NCI-H510A (cell line): ENCODE results near the gene FAM219B.
"Not testable (repeated sequence)": the region's sequence is repeated elsewhere in the genome, so short reads cannot be mapped to it uniquely, and the experiment has no call there.

Experiments used
- DNase-seq: peaks from one replicate; lab custom pipeline; 2025; lab: John Stamatoyannopoulos, UW

The FAM219B gene, protein sequence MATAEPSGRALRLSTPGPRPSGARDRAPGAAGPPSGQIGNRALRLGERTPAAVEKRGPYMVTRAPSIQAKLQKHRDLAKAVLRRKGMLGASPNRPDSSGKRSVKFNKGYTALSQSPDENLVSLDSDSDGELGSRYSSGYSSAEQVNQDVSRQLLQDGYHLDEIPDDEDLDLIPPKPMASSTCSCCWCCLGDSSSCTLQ

DNA sequence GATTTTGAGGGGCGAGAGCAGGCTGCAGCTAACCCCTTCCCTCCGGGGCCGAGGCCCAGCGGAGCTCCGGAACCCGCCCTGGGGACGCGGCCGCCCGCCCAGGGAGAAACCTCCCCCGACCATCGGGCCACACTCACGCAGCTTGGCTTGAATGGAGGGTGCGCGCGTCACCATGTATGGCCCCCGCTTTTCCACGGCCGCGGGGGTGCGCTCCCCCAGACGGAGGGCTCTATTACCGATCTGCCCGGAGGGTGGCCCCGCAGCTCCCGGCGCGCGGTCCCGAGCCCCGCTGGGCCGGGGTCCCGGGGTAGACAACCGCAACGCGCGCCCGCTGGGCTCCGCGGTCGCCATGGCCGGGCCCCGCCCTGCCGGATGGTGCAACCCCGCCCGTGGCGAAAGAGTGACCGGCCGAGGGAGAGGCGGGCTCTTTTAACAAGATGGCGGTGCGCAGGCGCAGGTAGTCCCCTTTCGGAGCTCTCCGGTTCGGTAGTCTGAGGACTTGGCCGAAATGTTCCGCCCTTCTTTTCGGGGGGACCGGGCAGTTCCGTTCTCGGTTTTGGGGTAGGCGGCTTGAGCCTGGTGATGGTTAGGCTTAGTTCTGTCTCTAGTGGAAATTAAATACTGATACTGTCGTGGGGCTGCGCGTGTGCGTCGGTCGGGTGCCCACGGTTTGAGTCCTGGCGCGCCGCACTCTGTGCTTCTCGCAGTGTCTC lies at the start of gene FAM219B:
Gene FAM219B (minus strand): TSS at position 402 of the 713 bp plus-strand sequence. CDS start 51 bp downstream, at position 351.
- DNase-seq: peak; percentile 62

DNA sequence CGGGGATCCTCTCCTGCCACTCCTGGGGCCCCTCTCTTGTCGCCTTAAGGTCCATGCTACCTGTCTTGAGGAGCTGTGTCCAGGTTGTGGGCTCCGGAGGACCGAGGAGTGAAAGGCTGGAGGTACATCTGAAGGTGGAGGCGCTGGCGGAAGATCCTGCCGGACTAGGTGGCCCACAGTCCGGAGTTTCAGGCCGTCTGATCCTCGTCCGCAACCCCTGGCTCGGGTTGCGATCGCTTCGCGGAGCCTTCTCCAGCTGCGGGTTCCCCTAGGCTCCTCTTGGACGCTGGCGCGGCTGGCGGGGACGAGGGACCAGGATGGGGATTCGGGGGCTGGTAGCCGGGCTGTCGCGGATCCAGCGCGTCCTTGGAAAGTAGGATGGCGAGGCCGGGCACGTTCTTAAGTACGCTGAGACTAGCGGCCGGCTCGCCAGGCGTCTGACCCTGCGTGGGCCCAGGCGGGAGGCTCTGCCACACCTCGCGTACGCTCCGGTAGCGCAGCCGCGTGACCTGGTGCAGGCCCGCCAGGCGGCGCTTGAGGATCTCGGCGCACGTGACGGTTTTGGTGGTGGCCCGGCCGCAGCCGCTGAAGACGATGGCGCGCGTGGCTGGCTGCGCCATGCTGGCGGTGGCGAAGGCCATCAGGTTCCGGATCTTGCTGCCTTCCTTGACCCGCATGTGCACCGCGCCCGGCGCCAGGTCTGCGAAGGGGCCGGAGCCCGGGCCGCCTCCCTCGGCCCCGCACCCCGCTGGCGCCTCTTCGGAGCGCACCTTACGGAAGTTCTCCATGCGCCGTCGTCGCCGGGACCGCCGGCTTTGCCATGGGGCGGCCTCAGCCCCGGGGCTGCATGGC lies 49.4 kb upstream of the FAM219B start:
- DNase-seq: no peak

DNA sequence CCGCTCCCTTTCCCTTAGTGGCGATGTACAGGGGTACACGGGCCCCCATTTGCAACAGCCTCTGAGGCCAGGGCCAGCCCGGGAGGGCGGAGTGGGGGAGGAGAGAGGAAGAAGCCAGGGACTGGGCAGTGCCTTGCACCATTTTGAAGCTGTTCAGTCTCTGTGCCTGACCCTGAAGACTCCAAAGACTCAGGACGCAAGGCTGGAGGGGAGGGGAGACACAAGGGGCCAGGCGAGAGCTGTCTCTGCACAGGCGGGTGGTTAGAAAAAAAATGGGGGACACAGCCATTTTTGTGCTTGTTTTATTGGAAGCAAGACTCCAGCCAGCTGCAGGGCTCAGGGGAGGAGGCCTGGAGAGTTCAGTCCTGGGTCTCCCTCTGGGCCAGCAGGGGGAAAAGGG lies 48.4 kb upstream of the FAM219B start:
- no peak for DNase-seq

DNA sequence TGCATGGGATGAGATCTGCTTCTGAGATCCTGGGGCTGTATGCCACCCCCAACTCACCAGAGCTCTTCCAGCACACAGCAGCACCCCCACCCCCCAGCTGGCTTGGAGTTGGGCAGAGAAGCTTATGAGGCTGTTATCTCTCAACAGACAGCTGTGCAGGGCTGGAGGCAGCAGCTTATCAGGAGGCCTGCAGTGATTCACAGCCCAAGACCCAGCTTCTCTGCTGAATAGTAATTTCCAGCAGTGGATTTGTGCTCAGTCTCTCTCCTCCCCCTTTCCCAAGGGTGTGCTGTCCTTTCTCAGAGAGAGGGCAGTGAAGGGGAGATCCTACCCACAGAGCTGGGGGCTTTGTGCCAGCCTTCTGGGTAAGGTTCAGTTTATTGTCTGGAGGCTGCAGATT lies 47.9 kb upstream of the FAM219B start:
- DNase-seq: no peak

DNA sequence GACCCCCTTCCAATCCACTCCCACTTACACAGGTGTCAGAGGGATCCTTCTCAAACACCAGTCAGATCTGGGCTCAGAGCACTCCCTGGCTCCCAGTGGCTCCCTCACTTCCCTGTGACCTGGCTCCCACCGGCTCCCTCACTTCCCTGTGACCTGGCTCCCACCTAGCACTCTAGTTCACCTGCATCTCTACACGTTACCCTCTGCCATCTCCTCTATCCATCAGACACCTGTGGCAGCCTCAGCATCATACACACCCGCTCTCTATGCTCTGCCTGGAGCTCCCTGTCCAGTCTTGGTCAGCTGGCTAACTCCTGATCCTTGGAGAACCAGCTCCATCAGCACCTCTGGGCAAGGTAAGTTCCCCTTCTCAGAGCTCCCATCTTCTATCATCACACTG lies 44.4 kb upstream of the FAM219B start:
- no peak for DNase-seq

DNA sequence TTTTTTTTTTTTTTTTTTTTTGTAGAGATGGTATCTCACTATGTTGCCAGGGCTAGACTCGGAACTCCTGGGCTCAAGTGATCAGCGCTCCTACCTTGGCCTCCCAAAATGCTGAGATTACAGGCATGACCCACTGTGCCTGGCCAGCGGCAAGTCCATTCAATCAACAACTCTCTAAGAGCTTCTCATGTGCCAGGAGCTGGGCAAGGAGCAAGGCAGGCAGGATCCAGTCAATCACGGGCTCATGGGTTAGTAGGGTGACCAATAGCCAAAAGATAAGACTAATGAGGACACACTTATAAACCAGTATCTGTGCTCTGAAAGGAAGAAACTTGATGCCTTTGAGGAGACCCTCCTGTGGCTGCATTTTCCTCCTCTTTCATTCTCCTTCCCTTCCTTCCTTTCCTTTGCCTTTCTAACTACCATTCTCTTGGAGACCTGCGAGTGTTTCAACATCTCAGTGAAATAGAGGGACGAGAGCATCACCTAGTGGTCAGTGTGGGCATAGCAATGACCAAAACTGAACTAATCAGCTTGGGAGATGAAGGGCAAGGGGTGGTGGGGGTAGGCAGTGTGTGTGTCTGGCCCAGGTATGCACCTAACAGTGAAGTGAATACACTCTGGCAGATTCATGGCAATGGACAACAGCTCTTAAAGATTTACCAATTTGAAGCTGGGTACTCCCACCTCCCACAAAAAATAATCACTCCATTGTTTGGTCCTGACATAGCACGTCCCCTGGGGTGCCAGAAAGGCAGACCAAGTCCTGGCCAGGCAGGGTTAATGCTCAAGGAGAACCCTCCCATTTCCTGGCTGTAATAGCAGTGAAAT lies 43.6 kb upstream of the FAM219B start:
- DNase-seq: no peak

DNA sequence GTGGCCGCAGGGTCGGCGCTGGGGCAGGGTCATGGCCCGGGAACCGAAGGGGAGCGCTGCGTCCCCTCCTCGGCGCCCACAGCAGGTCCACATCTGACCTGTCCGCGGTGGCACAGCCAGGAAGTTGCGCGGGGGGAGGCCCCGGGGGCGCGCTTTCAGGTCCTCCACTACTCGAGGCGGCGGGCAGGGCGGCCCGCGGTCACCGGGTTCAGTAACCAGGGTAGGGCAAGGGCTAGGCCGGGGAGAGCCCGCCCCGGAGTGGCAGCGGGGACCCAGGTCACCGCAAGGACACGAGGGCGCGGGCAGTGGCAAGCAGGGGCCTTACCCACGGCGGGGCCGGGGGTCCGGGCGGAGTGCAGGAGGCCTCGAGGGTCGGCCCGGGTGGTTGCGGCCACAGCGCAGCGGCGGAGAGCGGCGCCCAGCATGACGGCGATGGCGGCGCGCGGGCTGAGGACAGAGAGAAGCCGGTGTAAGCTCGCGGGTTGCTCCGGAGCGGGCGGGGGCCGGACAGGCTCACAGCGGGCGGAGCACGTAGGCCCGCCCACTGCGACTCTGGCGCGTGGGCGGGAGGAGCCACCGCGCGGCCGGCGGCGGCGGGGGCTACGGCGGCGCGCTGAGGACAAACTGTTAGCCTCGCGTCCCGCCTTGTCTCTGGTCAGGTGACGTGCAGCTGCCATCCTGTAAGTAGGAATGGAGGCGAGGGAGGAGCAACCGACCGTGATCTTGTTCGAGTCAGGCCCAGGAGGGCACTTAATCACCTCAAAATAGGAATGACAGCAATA lies 31.1 kb upstream of the FAM219B start, which contains the start of gene COX5A:
Gene COX5A (minus strand): TSS at position 484 of the 782 bp plus-strand sequence. CDS start 59 bp downstream, at position 425.
- DNase-seq: peak; percentile 89

DNA sequence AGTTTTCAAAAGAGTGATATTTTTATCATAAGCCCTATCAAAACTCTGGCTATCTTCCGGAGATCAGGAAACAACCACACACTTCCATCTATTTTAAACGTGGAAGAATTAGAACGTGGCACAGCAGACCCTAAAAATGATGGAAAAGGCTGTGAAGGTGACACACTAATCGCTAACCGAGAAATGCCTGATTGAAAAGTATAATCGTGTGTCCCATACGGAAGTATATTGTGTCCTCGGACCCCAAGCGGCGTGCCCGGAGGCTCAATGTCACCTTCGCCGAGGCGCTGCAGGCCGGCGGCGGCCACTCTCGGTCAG lies 30.6 kb upstream of the FAM219B start:
- no peak for DNase-seq

DNA sequence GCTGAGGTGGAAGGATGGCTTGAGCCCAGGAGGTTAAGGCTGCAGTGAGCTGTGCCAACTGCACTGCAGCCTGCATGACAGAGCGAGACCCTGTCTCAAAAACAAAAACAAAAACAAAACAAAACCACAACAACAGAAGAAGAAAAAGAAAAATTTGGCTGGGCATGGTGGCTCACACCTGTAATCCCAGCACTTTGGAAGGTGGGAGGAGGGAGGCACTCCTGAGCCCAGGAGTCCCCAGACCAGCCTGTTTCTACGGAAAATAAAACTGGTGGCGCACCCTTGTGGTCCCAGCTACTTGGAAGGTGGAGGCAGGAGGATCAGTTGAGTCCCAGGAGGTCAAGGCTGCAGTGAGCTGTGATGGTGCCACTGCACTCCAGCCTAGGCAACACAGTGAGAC lies 28.5 kb upstream of the FAM219B start:
- DNase-seq: not testable (repeated sequence)

DNA sequence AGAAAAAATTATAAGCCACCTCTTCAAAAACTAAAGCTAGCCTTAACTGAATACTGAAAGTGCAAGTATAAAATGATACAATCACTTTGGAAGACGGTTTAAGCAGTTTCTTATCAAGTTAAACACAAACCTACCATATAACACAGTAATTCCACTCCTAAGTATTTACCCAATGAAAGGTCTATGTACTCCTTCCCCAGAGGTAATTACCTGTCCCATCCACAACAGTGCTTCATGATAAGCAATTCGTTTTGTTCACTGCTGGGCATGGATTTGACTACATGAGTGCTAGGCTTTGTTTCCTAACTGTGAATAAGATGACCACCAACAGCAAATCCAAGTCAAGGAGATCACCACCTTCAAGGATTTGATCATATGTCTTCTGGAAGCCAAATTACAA lies 26.9 kb upstream of the FAM219B start:
- DNase-seq: no peak

DNA sequence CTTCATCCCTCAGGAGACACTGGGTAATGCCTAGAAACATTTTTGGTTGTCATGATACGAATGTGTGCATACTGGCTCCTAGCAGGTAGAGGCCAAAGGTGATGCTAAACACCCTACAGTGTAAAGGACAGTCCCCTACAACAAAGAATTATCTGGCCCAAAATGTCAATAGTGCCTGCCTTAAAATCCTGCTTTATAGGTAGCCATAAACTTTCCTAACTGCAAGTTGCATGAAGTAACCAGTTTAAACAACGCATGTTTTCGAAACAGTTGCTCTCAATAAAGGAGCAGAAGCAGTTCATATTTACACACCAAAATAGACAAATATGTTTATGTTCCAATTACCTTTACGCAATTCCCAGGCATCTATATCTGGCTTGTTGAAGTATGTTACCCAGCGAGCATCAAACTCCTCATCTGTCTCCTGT lies 22.1 kb upstream of the FAM219B start:
- no peak for DNase-seq

DNA sequence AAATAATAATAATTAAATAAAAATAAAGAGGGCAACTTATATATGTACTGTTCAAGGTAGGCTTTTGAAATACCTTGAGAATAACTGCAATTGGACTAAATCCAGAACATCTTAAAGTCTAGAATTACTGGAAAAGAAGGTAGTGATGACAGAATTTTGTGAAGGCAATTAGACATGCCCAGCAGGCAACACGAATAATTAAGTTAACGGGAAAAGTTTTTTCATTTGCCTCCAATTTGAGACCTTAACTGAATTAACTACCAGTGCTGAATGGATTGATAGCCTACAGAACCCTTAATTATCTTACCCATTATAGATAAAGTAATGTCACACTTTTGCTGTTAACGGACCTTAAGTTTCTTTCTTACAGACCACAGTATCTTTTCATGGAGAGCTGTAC lies 17.9 kb upstream of the FAM219B start:
- DNase-seq: no peak

DNA sequence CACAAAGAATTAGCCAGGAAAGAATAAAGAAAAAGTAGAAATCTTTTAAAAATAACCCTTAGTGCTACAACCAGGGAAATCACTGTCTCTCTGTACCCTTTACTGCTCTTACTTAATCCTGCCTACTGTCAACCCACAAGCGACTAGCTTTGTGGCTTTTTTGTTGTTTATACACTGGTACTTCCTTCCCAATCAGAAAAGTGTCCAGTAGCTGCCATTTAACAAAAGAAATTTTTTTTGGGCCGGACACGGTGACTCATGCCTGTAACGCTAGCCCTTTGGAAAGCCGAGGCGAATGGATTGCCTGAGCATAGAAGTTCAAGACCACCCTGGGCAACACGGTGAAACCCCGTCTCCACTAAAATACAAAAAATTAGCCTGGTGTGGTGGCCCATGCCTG lies 13.8 kb upstream of the FAM219B start:
- DNase-seq: no peak

DNA sequence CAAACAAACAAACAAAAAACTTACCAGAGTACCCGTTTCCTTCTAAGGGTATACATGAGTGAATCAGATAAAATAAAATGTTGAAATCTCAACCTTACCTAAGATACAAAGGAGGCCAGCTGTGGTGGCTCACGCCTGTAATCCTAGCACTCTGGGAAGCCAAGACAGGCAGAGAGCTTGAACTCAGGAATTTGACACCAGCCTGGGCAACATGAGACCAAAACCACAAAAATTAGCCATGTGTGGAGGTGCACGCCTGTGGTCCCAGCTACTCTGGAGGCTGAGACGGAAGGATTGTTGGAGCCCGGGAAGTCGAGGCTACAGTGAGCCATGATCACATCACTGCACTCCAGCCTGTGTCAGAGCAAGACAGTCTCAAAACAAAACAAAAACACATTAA lies 11.0 kb upstream of the FAM219B start:
- no peak for DNase-seq

DNA sequence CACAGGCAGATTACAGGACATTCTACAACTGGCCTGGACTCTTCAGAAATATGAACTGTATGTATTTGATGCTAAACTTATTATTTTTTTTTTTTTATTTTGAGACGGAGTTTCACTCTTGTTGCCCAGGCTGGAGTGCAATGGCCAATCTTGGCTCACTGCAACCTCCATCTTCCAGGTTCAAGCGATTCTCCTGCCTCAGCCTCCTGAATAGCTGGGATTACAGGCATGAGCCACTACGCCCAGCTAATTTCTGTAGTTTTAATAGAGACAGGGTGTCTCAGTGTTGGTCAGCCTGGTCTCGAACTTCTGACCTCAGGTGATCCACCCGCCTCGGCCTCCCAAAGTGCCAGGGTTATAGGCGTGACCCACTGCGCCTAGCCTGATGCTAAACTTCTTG lies 7.1 kb upstream of the FAM219B start:
- not testable (repeated sequence) for DNase-seq

DNA sequence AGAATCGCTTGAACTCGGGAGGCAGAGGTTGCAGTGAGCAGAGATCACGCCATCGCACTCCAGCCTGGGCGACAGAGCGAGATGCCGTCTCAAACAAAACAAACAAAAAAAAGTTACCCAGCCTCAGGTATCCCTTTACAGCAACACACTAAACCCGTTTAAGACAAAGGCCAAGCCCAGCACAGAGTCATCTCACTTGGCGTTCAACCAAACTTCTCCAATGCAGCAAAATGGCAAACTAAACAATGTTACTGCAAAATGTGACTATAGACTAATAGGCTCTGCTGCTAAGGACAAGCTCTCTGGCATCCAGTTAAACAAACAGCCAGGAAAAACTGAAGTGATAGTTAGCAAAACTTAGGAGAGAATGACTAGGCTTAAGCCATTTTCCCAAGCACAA lies 6.4 kb upstream of the FAM219B start:
- no peak for DNase-seq

DNA sequence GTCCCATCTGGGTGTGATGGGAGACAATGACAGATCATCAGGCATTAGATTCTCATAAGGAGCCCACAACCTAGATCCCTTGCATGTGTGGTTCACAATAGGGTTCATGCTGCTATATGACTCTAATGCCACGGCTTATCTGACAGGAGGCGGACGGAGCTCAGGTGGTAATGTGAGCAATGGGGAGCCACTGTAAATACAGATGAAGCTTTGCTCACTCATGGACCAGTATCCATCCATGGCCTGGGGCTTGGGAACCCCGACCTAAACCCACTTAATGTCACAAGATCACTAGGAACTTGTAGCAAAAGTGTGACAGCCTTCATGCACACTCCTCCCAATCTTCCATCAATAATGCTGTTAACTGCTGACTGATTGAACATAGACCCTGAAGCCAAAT lies 2.0 kb upstream of the FAM219B start:
- no peak for DNase-seq

DNA sequence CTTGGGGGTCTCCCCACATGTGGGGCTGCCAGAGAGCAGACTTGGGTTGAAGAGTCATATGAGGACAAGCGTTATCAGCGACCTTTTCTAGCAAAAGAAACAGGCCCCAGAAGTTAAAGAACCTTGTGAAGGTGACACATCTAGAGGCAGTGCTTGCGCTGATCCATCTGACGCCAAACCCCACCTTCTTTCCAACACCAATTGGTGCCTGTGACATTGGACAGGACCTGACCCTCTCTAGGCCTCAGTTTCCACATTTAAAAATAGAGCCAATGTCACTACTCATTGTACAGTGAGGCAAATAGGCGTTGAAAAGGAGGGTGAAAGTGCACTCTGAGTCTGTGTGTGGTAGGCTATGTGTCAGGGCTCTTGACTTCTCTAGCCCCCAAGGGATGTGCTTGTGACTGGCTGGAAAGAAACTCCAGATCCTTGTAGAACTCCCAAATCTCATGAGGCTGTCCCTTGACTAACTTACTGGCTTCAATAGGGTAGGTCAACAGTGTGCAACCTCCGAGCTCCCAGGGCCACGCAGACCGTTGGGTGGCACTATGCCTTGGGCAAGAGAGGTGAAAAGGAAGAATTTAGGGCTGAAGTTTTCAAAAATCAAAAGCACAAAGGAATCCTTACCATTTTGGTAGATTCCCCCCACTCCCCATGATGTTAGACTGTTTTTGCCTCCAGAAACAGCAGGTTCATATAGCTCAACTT lies 666 bp upstream of the FAM219B start:
- DNase-seq: no peak

DNA sequence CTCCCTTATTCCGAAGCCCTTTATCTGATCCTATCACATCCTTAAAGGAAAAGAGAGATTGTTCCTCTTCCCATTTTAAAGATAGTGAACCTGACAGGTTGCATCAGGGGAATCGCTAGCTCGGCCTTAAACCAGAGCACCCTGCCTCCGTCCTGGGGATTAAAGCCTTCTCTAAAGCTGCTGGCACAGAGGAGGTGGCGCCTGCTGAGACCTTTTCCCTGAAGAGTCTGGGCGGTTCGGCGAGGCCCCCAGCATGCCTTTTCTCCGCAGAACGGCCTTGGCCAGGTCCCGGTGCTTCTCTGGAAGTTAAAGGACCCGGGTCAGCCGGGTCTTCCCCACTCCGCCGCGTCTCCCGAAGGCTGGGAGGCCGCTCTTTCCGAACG lies 593 bp downstream of the FAM219B start:
- no peak for DNase-seq

DNA sequence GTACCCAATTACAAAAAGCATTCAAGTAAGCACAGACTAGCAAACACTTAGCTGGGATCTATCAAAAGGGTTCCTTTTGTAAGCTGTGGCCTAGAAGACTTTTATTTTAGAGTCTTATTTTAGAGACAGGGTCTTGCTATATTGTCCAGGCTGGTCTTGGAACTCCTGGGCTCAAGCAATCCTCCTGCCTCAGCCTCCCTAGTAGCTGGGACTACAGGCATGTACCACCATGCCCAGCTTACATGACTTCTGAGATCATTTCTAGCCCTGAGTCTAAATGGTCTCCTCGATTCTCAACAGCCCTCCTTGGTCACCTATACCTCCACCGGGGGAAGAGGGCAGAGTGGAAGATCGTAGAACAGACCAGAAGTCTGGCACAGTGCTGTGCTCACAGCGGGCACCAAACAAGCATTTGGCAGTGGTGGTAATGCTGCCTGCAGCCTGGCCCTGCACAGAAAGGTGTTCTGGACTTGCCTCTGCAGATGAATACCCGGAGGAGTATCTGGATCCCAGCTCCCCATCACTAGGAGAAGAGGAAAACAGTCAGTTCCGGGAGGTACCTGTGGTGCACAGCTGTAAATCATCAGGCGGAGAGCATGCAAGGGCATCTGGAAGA lies 2.4 kb downstream of the FAM219B start:
- no peak for DNase-seq
